GM20000 (cell line): ENCODE measurements around the gene ZNHIT2.

Experiments
- DNase-seq: peaks from one replicate; pipeline ENCODE4 v3.0.0; 2012; ENCODE audit warnings: low spot score
- CTCF ChIP-seq: IDR thresholded peaks from 2 replicates; pipeline ENCODE4 v1.5.1; 2012; ENCODE audit warnings: mild to moderate bottlenecking, control low read depth; ENCODE audit errors: extremely low read depth, missing control alignments

Gene ZNHIT2

GRCh38 chr11:65111159-65111743 lies 6.2 kb downstream of the ZNHIT2 start:
- TF ChIP-seq CTCF: no peak
- DNase-seq: no peak

GRCh38 chr11:65110354-65110861 lies 7.1 kb downstream of the ZNHIT2 start:
- DNase-seq: peak; percentile 95
- peak; percentile 93 for TF ChIP-seq CTCF

GRCh38 chr11:65109231-65110198 lies 8.0 kb downstream of the ZNHIT2 start:
- DNase-seq: no peak
- TF ChIP-seq CTCF: no peak

- no peak for TF ChIP-seq CTCF
- DNase-seq: no peak
Observed at GRCh38 chr11:65108469-65109123, 8.9 kb downstream of the ZNHIT2 start.

GRCh38 chr11:65107751-65108468 lies 9.6 kb downstream of the ZNHIT2 start:
- no peak for TF ChIP-seq CTCF
- DNase-seq: no peak

GRCh38 chr11:65107078-65107477 lies 10.4 kb downstream of the ZNHIT2 start:
- no peak for TF ChIP-seq CTCF
- no peak for DNase-seq
